Activated T-cell treated with anti-CD3 and anti-CD28 coated beads, Interleukin-2, amount 50 U/mL, for 72 hours (primary cell): ENCODE data around the gene KIAA1958. TPM values are rescaled to one million over a fixed set of nuclear protein-coding genes. Genes with fewer than 3 reads are reported as not detected.
"Not testable (repeated sequence)": the region's sequence is repeated elsewhere in the genome, so short reads cannot be mapped to it uniquely, and the experiment has no call there.

ENCODE experiments used
- ATAC-seq, 2 donors: fragments of 150-1000 bp; cut with Tn5 transposase; replicated peaks in 1 of 2; 2 replicates each; pipeline ENCODE4 v1.10.0; 2021; ENCODE audit warnings: moderate library complexity in 2 of 2, mild to moderate bottlenecking in 1 of 2
- DNase-seq, 2 donors: peaks; one replicate each; pipeline ENCODE4 v3.0.0; 2021 to 2022; ENCODE audit warnings: mixed read lengths in 1 of 2
- H3K27ac Mint-ChIP-seq: one replicate; pipeline ENCODE4 v1.8.0; 2022; ENCODE audit warnings: mild to moderate bottlenecking, moderate library complexity, mixed read lengths
- H3K27me3 Mint-ChIP-seq: one replicate; pipeline ENCODE4 v1.8.0; 2022; ENCODE audit warnings: low read depth, mixed read lengths
- H3K36me3 Mint-ChIP-seq, 2 donors: one replicate each; pipeline ENCODE4 v1.8.0; 2022; ENCODE audit warnings: mixed read lengths in 2 of 2, mild to moderate bottlenecking in 1 of 2; ENCODE audit not compliant: insufficient read depth in 2 of 2
- H3K4me1 Mint-ChIP-seq: one replicate; pipeline ENCODE4 v1.8.0; 2022; ENCODE audit warnings: low read depth, mixed read lengths
- H3K4me3 Mint-ChIP-seq, 2 donors: one replicate each; pipeline ENCODE4 v1.8.0; 2022; ENCODE audit warnings: mild to moderate bottlenecking in 2 of 2, mixed read lengths in 2 of 2, moderate library complexity in 2 of 2
- H3K9me3 Mint-ChIP-seq, 2 donors: one replicate each; pipeline ENCODE4 v1.8.0; 2022; ENCODE audit warnings: mixed read lengths in 2 of 2
- total RNA-seq, 2 donors: library from RNA; stranded (reverse); gene quantifications; one replicate each; pipeline ENCODE4 v1.2.3, GENCODE V29; 2022

Gene KIAA1958
- total RNA-seq, 2 donors from 2014 or later: 11.2 to 12.9 TPM

DNA sequence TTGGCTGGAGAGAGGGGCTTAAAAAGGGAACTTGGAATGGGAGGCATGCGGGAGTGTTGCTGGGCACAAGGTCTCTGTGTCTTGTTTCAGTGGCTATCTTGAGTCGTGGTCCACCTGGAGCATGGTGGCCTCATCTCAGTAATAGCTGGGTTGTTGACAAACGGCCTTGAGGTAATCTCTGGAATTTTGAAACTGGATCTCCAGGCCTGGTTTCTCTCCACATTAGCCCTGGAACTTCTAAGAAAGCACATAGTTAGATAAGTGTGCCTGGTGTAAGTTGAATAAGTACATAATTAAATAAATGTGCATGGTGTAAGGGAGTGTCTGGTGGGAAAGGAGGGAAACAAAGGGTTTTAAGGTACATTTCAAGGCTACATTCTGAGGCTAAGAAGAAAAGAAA is 169.0 kb downstream of the KIAA1958 start:
- no peak for DNase-seq
- no peaks in the 10 kb centered on the region for H3K36me3 Mint-ChIP-seq
- no peak for ATAC-seq
- H3K27ac Mint-ChIP-seq: no peak overlapping the region
- no peaks in the 10 kb centered on the region for H3K27me3 Mint-ChIP-seq
- peaks cover 0 to under 1% of the 10 kb centered on the region in 2 donors for H3K9me3 Mint-ChIP-seq
- H3K4me1 Mint-ChIP-seq: no peaks in the 10 kb centered on the region
- H3K4me3 Mint-ChIP-seq: no peak overlapping the region

DNA sequence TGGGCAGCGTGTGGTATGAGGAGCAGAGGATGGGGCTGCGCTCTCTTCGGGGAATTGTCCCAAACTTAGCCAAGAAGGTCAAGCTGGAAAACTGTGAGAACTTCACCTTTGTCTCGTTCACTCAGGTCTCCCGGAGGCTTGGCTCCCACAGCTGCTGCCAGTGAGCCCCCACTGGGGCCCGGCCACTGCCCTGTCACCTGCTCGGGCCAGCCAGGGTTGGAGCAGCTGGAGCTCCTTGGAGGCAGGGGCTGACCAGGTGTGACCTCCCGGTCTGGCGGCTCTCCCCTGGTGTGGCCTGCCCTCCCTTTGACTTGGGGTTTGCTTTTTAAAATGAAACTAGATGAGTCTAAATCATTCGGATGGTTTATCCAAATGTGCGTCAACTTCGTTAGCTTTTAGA is 173.3 kb downstream of the KIAA1958 start:
- Mint-ChIP-seq H3K4me1 (no peaks in the 10 kb centered on the region), H3K9me3 (no peaks in the 10 kb centered on the region), H3K27me3 (no peaks in the 10 kb centered on the region), H3K27ac (no peak overlapping the region), H3K4me3 (no peak overlapping the region), H3K36me3 (no peaks in the 10 kb centered on the region)
- no peak for DNase-seq
- ATAC-seq: no peak

DNA sequence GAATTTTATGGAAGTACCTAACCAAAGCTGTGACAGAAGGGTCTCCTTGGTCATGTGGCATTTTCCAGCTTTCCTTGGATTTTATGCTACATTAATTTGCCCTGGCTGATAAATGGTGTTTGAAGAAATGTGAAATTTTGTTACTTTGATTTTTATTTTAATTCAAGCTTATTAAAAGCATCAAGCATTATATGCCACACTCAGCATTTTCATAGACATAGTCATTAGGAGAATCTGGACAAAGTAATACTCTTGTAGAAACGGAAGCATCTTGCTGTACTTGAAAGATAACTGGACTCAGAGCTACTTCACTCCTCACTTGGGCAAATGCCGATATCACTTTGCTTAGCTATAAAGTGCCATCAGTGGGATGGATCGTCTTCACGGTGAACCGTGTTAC is 177.1 kb downstream of the KIAA1958 start:
- Mint-ChIP-seq H3K27ac (no peak overlapping the region), H3K9me3 (no peaks in the 10 kb centered on the region), H3K36me3 (no peaks in the 10 kb centered on the region), H3K27me3 (no peaks in the 10 kb centered on the region), H3K4me3 (no peak overlapping the region), H3K4me1 (no peaks in the 10 kb centered on the region)
- ATAC-seq (no peak), DNase-seq (no peak)

DNA sequence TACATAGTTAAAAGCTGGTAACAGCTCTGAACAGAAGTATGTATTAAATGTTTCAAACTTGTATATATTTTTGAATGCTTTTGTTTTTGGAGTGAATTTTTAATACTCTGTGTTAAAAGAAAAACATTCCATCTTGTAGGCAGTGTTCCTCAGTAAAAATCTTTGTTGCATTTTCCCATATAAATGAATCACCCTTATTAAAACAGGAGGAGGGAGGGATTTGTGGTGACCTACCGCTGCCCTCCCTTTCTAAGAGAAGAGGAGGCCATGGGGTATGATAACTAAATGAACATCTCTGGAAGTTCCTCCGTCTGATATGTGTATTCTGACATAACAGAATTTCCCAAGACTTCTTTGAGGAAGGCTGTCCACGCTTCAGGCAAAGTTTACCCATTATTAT is 177.9 kb downstream of the KIAA1958 start:
- H3K4me1 Mint-ChIP-seq: no peaks in the 10 kb centered on the region
- H3K27ac Mint-ChIP-seq: no peak overlapping the region
- DNase-seq (no peak), ATAC-seq (no peak)
- H3K9me3 Mint-ChIP-seq: no peaks in the 10 kb centered on the region
- H3K4me3 Mint-ChIP-seq: no peak overlapping the region
- no peaks in the 10 kb centered on the region for H3K27me3 Mint-ChIP-seq
- H3K36me3 Mint-ChIP-seq: no peaks in the 10 kb centered on the region

DNA sequence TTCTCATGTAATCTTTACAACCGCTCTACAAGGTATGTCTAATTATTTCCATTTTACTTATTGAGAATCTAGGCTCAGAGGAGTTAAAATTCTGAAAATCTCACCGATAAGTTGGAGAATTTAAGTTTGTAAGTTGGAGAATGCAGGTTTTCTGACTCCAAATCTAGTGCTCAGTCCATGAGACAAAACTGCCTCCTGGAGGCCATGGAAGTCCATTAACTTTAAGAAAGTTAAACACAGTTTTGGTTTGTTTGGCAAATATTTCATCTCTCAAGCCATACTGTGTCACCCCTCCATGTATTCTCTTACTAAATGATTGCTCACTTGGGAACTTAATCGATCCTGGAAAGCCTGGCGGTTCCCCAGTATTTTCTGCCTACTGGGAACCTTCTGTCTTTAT is 178.7 kb downstream of the KIAA1958 start:
- Mint-ChIP-seq H3K9me3 (no peaks in the 10 kb centered on the region), H3K4me1 (no peaks in the 10 kb centered on the region), H3K27me3 (no peaks in the 10 kb centered on the region), H3K4me3 (no peak overlapping the region), H3K36me3 (no peaks in the 10 kb centered on the region), H3K27ac (no peak overlapping the region)
- DNase-seq (no peak), ATAC-seq (no peak)

DNA sequence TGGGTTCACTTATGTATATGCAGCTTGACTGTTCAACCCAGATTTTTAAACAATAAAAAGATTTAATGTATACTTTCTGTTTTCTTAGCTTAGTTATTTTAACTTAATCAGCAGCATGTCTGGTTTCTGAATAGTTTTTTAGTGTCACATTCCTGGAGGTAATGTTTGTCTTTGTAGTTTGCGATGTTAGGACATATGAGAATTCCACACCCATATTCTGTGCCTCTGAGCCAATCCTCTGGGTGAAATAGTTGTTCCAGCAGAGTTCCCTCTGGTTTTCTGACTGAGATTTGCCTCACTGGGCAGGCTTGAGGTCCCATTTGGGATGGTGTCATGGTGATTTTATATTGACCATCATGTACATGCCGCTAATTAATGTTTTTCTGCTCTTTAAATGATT is 182.7 kb downstream of the KIAA1958 start:
- no peaks in the 10 kb centered on the region for H3K27me3 Mint-ChIP-seq
- no peak for DNase-seq
- no peak for ATAC-seq
- no peak overlapping the region for H3K27ac Mint-ChIP-seq
- no peak overlapping the region for H3K4me3 Mint-ChIP-seq
- no peaks in the 10 kb centered on the region for H3K9me3 Mint-ChIP-seq
- no peaks in the 10 kb centered on the region for H3K36me3 Mint-ChIP-seq
- H3K4me1 Mint-ChIP-seq: no peaks in the 10 kb centered on the region

DNA sequence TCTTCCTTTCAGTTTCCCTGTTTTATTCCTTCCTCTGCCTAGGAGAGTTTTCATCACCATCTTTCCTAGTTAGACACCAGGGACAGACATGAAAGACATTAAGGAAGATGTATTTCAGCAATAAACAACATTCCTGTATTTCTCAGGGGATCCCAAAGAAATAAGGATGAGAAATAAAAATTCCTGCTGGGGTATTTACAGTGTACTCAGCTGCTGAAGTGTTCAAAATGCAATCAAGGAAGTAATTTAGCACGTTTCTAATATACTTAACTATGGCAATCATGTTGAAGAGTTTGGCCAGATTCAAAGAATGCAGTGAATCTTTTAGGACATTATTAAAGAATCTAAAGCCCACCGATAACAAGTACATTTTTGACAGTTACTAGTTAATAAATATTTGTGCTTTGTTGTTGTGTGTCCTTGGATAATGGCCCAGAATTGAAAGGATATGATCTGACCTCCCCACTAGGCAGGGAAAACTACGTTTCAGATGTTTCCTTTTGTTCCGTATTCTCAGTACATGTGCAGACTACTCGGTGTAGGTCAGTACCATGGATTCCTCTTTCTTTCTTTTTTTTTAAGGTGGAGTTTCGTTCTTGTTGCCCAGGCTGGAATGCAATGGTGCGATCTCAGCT is 184.5 kb downstream of the KIAA1958 start:
- no peak overlapping the region for H3K27ac Mint-ChIP-seq
- DNase-seq: no peak
- H3K4me3 Mint-ChIP-seq: no peak overlapping the region
- ATAC-seq: no peak
- no peaks in the 10 kb centered on the region for H3K4me1 Mint-ChIP-seq
- no peaks in the 10 kb centered on the region for H3K27me3 Mint-ChIP-seq
- H3K9me3 Mint-ChIP-seq: no peaks in the 10 kb centered on the region
- H3K36me3 Mint-ChIP-seq: no peaks in the 10 kb centered on the region

DNA sequence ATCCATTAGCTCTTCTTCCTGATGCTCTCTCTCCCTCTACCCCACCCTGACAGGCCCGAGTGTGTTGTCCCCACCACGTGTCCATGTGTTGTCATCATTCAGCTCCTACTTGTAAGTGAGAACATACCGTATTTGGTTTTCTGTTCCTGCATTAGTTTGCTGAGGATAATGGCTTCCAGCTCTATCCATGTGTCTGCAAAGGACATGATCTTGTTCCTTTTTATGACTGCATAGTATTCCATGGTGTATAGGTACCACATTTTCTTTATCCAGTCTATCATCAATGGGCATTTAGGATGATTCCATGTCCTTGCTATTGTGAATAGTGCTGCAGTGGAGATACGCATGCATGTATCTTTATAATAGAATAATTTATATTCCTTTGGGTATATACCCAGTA is 186.6 kb downstream of the KIAA1958 start:
- H3K4me1 Mint-ChIP-seq, H3K9me3 Mint-ChIP-seq, H3K27ac Mint-ChIP-seq, H3K36me3 Mint-ChIP-seq, DNase-seq, H3K27me3 Mint-ChIP-seq, ATAC-seq, H3K4me3 Mint-ChIP-seq: not testable (repeated sequence)

DNA sequence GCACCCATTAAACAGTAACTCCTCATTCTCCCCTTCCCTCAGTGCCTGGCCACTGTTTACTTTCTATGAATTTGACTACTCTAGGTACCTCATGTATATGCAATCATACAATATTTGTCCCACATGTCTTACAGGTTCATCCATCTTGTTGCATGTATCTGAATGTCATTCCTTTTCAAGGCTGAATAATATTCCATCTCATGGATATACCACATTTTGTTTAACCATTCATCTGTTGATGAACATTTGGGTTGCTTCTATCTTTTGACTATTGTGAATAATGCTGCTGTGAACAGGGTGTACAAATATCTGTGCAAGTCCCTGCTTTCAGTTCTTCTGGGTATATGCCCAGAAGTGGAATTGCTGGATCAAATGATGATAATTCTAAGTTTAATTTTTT is 190.4 kb downstream of the KIAA1958 start:
- H3K4me3 Mint-ChIP-seq: no peak overlapping the region
- no peaks in the 10 kb centered on the region for H3K27me3 Mint-ChIP-seq
- peaks cover 2 to 4% of the 10 kb centered on the region in 2 donors for H3K36me3 Mint-ChIP-seq
- H3K27ac Mint-ChIP-seq: no peak overlapping the region
- ATAC-seq (no peak), DNase-seq (no peak)
- H3K9me3 Mint-ChIP-seq: peaks cover 8 to 15% of the 10 kb centered on the region in 2 donors
- no peaks in the 10 kb centered on the region for H3K4me1 Mint-ChIP-seq

DNA sequence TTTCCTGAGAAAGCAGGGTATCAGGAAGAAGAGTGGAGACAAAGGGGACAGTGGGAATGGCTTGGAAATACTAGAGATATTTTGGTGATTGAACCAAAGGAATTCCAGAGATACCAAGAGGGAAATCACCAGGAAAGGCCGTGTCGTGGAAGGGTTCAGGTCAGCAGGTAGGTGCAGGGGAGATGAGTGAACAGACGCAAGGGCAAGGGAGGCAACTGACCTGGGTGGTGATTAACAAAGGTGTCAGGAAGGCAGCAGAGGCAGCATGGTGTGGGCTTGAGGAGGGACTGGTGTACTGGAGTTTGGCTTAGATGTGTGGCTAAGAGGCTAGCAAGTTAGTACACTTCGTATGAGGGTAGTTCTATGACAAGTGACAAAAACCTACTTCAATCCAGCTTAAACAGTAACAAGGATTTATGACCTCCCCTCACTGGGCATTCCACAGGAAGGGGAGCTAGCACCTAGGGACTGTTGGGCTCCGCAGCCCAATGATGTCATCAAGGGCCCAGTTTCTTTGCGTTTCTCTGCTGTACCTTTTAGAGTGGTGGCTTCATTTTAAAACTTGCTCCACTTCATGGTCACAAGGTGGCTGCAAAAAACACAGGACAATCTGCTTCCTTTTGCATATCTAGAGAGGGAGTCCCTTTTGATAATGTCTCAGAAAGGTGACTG is 194.2 kb downstream of the KIAA1958 start:
- Mint-ChIP-seq H3K36me3 (peaks cover 8 to 10% of the 10 kb centered on the region in 2 donors), H3K4me3 (no peak overlapping the region), H3K4me1 (peaks cover 5% of the 10 kb centered on the region), H3K9me3 (peaks cover 8 to 15% of the 10 kb centered on the region in 2 donors), H3K27me3 (no peaks in the 10 kb centered on the region), H3K27ac (no peak overlapping the region)
- DNase-seq (no peak), ATAC-seq (no peak)

DNA sequence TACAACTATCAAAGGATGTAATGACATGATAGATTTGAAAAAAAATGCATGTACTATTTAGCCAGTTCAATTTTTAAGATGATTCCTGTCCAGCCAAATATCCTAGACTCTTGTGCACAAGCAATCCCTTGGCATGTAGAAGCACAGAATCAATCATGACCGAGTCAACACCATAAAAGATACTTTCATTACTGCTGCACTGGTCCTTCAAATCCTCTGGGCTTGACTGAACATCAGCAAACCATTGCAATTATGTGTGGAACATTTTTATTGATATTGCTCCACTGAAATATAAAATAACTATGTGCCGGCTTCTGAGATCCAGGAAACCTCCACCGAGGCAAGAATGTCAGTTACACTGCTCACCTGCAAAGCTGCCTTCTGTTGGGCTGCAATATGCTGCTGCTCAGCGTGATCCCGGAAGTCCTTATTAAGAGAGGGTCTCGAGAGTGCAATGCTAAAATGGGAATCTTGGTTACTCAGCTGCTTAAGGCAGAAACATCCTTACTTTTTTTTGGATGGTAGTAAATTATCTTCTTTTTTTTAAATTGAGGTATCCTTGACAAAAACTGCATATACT is 202.6 kb downstream of the KIAA1958 start:
- no peak for ATAC-seq
- Mint-ChIP-seq H3K27me3 (no peaks in the 10 kb centered on the region), H3K4me3 (no peak overlapping the region), H3K4me1 (peaks cover 4% of the 10 kb centered on the region), H3K27ac (no peak overlapping the region), H3K36me3 (peaks cover 6 to 24% of the 10 kb centered on the region in 2 donors), H3K9me3 (no peaks in the 10 kb centered on the region)
- no peak for DNase-seq

DNA sequence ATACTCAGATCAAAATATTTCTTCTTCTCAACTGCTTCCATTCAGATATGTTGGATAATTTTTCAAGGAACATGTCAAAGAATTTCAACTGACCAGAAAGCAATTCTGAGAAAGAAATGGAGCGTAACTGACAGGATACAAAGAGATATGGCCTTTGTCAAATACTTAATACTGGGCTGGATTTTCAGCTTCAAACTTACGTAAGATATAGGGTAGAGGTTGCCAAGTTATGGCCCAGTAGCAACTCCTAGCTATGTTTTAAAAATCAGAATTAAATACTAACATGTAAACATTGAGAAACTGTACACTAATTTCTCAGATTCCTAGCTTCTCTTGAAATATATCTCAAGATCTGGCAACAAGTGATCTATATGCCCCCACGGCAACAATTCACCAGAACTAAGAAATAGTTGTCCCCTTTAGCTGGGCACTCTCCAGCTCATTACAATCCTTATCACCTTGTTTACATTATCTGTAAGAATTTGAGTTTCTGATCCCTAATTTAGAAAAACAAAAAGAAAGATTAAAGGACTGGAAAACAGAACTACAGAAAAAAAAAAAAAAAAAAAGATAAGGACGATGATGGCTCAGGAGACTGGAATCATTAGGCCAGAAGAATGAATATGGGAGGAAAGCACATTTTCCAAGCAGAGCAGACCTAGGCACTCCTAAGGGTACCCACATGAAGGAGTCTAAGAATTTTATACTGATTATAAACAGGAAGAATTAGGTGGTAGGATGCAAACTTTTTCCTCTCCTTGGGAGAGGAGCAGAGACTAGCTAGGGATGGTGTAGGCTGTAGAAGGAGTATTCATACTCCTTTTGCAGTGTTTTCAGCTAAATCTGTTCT is 208.3 kb downstream of the KIAA1958 start:
- peak overlapping the region; percentile 39 for H3K27ac Mint-ChIP-seq
- DNase-seq (no peak), ATAC-seq (no peak)
- peaks cover 24% of the 10 kb centered on the region for H3K4me1 Mint-ChIP-seq
- no peak overlapping the region for H3K4me3 Mint-ChIP-seq
- no peaks in the 10 kb centered on the region for H3K9me3 Mint-ChIP-seq
- H3K36me3 Mint-ChIP-seq: peaks cover 0 to 26% of the 10 kb centered on the region in 2 donors
- no peaks in the 10 kb centered on the region for H3K27me3 Mint-ChIP-seq

DNA sequence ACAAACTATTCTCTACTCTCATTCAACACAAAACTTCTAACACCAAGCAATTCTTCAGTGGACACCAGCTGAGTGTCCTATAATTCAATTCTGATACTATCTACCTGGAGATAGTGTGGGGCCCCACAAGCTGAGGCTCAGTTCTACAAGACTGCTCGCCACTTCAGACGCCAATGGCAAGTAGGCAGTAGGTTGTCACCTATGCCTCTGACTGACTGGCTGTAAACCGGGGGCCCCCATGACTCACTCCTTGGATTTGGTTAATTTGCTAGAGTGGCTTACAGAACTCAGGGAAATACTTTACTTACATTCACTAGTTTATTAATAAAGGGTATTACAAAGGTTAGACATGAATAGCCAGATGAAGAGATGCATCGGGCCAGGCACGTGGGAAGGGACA is 209.8 kb downstream of the KIAA1958 start:
- no peak for ATAC-seq
- Mint-ChIP-seq H3K4me1 (peaks cover 24% of the 10 kb centered on the region), H3K4me3 (no peak overlapping the region), H3K36me3 (peaks cover 0 to 21% of the 10 kb centered on the region in 2 donors), H3K9me3 (no peaks in the 10 kb centered on the region), H3K27me3 (no peaks in the 10 kb centered on the region), H3K27ac (no peak overlapping the region)
- DNase-seq: no peak
